ENCODE results near the gene SYT2.

The SYT2 gene

GRCh38 chr1:202704601-202705000, 5.7 kb downstream of the SYT2 start:
- no peak for DNase-seq (ENCODE audit: low spot score)

DNA sequence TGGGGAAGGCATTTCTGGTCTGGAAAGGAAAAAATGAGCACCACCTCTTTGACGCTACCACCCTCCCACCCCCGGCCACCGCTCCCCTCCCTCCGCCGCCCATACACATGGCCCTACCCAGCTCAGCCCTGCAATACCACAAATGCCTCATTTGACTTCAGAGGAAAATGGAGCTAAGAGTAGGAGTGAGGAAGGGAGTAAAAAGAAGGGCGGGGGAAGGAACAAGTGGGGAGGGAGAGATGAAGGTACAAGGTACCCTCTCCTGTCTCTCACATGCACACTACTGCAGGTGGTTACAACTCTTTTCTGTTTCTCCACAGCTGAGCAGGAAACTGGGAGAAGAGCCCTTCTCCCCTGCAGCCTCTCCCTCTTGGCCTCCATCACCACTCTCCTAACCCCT, 7.1 kb downstream of the SYT2 start:
- no peak for DNase-seq (ENCODE audit: low spot score)

DNA sequence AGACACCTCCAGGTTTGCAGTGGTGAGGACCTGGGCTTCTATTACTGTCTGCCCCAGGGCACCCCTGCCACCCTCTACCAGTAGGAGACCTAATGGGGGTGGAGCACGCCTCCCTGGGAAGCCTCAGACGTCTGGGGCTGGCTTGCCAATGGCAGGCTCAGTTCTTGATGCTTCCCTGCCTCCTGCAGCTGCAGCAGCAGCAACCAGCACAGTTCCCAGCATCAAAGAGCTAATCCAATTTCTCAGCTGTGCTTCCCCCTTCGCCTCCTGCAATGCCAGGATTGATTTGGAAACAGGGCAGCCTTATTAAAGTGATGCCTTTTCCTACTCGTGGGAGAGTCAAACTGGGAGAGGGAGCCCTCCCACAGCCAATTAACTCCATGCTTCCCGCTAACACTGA, 8.2 kb downstream of the SYT2 start:
- DNase-seq (ENCODE audit: low spot score) = no peak

DNA sequence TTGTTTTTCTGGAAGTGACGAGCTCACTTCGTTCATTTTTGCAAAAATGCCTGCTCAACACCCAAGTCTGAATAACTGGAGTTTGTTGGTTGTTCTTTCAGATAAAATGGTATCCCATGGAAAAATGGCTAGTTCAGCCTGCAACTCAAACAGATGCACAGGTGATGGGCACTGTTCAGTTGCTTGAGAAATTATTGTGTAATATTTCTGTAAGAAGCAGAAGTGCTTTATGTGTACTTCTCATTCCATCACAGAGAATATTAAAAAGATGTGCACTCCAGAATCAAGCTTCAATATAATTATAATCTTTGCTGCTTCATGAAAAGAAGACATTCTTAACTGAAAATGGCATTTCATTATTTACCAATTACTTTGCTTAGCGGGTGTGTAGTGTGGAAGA, 9.1 kb downstream of the SYT2 start:
- no peak for DNase-seq (ENCODE audit: low spot score)

DNA sequence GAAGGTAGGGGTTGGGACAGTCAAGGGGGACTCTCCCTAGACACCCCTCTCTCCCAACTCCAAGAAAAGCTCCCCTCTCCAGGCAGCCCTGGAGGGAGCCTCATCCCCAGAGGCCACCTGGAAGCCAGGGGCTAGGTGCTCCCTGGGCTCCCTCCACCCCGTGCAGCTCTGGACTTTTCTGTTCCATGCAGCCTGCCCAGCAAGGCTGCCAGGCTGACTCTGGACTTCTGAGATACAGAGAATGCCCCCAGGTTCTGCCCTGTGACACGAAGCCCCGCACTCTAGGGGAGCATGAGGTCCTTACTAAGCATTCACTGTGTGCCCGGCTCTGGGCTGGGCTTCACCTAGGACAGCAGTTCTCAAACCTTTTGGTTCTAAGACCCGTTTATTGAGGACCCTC, 10.2 kb downstream of the SYT2 start:
- no peak for DNase-seq (ENCODE audit: low spot score)

DNA sequence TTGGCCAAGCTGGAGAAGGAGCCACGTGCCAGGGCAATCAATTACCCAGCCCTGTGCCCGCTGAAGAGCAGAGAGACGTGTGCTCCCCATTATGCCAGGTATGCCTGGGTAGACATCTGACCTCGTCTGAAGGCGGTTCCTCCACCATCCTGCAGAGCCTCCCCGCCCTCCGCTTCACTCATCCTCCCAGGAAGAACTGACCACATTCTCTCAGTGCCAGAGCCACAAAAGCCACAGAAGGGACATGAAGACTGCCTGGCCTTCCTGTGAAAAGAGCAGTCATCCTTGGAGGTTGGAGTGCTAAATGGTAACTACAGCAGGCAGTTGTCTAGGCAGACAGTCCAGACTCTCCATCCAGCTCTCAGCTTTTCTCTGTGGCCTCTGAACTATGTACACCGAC, 12.0 kb downstream of the SYT2 start:
- DNase-seq (ENCODE audit: low spot score) = no peak

GRCh38 chr1:202697038-202697437, 13.2 kb downstream of the SYT2 start:
- DNase-seq (ENCODE audit: low spot score) = no peak

GRCh38 chr1:202694314-202694713, 15.9 kb downstream of the SYT2 start:
- no peak for DNase-seq (ENCODE audit: low spot score)

- DNase-seq (ENCODE audit: low spot score) = peak; percentile 52
These were observed 17.2 kb downstream of the SYT2 start for GRCh38 chr1:202692959-202693555.

DNA sequence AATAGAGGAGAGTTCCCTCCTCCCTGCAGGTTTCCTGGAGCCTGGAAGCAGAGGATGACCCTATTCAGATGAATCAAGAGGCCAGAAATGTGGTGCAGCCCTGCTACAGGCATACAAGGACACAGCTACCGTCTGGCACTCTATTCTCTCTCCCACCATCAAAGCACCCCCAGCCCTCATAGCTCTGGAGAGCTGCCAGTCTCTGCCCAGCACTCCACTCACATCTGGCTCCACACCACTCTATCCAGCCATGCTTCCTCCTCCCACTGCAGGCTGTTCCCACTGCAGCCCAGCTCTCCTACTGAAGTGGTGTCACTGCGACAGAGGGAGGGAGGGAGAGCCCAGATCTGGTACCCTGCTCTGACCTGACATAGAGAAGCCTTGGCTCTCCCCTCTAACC, 18.4 kb downstream of the SYT2 start:
- DNase-seq (ENCODE audit: low spot score) = no peak

DNA sequence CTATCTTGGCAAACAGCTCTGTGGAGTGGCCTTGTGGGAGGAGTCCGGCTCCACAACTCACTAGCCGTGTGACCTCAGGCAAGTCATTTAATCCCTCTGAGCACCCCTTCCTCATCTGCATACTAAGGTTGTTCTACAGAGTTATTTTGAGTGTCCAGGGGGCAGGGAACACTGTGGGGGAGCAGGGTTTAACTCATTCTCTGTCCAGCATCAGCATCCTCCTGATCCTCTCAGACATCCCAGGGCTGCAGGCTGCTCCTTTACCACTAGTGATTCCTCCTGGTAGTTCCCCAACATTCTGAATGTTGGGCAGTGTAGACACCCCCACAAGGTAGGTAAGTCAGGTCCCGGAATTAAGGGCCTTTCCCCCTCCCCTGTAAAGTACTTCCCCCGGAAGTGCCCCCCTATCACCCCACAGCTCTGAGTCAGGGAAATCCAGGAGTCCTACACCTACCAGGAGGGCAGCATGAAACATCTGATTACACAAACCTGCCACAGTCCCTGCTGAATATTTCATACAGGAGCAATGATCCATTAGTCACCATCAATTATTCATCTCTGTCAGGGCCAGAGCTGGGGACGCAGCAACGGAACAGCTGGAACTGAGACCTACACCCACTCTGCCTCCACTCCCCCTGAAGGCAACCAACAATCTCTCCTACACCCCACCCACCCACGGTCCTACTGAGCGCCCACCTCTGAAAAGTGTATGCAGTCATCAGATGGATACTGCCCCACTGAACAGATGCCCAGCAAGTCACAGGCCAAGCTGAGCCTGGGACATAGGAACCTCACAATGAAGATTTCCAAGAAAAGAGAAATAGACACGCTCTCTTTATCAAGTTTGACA, 20.5 kb downstream of the SYT2 start:
- DNase-seq (ENCODE audit: low spot score) = no peak

DNA sequence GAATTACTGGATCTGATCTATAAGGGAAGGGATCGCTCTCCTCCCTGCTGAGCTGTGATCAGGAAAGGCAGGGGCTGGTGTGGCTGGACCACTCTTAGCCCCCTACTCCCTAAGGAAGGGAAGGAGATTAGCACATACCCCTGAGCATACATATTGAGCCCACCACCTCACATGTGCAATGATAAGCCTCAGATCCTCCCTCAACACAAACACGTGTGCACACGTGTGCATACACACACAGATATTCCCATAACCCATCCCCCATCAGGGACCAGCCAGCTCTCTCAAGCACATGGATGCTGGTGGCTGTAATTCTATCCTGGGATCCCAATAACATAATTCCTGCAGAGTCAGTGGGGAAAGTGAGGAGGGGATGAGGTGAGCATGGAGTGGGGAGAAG, 21.2 kb downstream of the SYT2 start:
- no peak for DNase-seq (ENCODE audit: low spot score)

DNA sequence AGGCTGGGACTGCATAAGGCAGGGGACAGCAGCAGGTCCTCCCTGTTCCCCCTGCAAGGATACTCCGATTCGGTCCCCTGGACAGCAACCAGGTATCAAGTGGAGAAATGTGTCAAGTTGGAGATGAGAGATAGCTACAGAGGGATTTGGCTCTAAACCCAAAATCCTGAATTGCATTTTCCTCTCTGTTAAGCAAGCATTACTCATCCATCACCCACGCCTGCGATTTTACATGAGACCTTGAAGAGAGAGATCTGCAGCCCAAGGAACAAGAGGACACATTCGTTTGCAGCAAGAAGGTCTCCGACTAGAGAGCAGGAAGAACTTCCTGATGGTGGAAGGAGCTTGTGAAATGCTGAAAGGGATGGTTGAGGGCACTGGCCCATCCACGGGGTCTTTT, 21.9 kb downstream of the SYT2 start:
- no peak for DNase-seq (ENCODE audit: low spot score)

DNA sequence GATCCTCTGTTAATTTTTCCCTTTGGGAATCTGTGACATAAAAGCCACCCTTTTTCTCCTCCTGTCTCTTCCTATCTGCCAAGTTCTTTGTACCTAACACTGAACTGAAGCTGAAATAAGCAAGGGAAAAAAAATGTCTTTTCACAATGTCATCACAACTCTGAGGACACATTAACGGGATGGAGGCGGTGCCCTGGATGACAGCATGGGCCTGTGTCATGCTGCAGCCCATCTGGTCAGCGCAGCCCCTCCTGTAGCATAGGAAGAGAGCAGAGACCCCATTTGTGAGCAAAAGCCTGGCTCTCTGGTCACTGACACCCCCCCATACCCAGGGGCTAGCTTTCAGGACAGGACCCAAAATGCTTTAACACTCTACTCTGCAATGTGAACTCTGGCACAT, 22.5 kb downstream of the SYT2 start:
- DNase-seq (ENCODE audit: low spot score) = no peak

- DNase-seq (ENCODE audit: low spot score) = no peak
These were observed 22.9 kb downstream of the SYT2 start for GRCh38 chr1:202687370-202687769.

GRCh38 chr1:202685641-202686040, 24.6 kb downstream of the SYT2 start:
- no peak for DNase-seq (ENCODE audit: low spot score)

DNA sequence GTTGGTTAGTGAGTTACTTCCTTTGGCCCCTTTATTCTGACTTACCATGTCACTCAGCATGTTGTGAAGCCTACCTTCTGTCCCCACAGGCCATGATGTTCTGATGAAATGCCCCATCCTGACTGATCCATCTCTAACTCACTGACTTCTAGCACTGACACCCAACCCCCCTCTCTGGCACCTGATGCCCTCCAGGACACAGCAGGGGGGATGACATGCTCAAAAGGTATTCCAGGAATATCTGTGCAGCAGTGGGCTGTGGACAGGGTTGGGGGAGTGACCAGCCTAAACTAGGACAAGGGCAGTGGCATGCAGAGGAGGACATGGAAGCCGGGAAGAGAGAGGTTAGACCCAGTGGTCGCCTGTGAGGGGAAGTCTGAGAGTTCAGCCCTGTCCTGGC, 25.5 kb downstream of the SYT2 start:
- no peak for DNase-seq (ENCODE audit: low spot score)

GRCh38 chr1:202683029-202683428, 27.2 kb downstream of the SYT2 start:
- DNase-seq (ENCODE audit: low spot score) = no peak

GRCh38 chr1:202682477-202682876, 27.8 kb downstream of the SYT2 start:
- DNase-seq (ENCODE audit: low spot score) = no peak

DNA sequence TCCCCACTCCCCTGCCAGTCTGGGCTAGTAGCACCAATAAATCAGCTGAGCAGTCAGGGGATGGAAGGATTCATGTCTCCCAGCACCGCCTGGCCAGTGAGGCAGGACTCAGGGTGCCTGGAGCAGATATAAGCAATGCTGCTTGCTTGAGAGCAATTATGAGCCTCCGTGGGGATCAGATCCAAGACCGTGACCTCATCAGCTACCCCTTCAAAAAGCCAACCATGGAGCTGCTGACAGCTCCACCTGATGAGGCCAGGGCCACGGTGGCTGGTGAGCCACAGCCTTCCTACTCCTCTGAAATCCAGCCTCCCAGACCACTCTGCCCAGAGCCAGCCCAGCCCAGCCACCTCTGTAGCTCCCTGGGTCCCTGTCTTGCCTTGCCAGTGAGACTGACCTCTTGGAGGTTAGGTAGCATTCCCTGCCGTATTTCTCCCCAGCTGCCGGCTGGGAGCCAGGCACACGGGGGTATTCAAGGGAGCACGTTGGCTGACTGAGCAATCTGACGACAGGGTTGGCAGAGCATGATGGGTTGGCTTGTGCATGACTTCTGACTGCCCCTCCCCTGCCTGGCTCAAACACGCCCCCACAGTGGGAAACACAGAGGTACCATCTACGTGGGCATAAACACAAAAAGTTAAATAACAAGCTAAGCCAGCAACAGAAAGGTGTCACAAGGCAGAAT, 28.4 kb downstream of the SYT2 start:
- DNase-seq (ENCODE audit: low spot score) = no peak

- no peak for DNase-seq (ENCODE audit: low spot score)
These were observed 29.5 kb downstream of the SYT2 start for GRCh38 chr1:202680586-202681352.

DNA sequence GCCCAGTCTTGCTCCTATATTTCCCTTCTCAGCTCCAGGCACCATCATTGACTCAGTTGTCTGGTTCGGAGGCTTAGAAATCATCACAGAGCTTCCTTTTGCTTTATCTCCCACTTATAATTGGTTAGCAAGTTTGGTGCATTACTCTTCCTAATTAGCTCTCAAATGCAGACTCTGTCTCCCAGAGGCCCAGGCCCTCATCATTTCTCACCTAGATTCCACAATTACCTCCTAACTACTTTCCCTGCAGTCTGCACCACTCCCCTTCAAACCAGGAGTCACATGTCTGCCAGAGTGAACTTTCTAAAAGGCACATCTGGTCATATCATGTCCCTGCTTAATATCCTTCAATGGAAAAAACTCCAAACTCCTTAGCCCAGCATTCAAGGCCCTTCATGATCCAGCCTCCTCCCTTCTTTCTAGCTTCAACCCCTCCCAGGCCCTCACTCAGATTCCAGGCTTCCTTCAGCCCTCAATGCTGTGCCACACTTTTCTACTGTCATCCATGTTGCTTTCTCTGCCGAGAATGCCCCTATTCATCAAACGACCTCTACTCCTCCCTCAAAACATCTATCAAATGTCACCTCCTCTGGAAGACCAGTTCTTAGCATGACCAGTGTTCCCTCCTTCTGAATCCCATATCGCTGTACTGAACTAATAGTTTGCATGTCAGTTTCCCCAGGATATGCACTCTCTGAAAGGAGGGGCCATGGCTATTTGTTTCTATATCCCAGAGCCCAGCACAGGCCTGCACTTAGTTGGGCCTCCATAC, 30.7 kb downstream of the SYT2 start:
- no peak for DNase-seq (ENCODE audit: low spot score)

Measured in hematopoietic multipotent progenitor cell treated with erythropoietin and hydrocortisone succinate and interleukin-3 and kit ligand, for 15 days (in vitro differentiated cells).